ENCODE measurements around the gene GDPD5. TPM values are rescaled to one million over a fixed set of nuclear protein-coding genes. Genes with fewer than 3 reads are reported as not detected.

Gene GDPD5
- total and polyA plus RNA-seq, 9 donors = 3.8 to 15.8 (median 8.1) TPM

DNA sequence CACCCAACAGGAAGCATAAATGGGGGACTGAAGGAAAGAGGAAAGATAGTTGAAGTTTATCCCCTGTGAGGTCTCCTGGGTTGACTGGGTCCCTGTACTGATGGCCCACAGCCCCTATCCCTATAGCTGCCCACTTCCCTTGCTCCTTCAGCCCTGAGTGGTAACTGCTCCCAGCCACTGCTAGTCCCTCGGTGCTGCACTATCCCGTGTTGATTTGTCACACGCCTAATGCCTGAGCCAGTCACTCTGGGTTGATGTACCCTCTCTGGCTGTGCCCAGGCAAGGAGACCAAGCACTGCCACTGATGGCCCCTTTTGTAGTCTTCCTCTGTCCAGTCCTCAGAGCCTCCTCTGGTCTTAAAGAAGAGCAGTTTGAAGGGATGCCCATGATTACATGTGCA is 9.6 kb downstream of the GDPD5 start:
- Histone ChIP-seq H3K27ac (no peak overlapping the region), H3K27me3 (no peaks in the 10 kb centered on the region), H3K4me3 (no peak overlapping the region), H3K9me3 (no peaks in the 10 kb centered on the region), H3K4me1 (ENCODE audit: insufficient read depth) (no peaks in the 10 kb centered on the region), H3K36me3 (no peaks in the 10 kb centered on the region)
- 92 to 97% (median 96%) methylated on average over 3 of the region's 3 CpGs for WGBS, 3 donors
- no peak for DNase-seq
- no peak for TF ChIP-seq EP300 (IDR thresholded peaks at IDR 0.05)
- TF ChIP-seq POLR2A (IDR thresholded peaks at IDR 0.05) = no peak
- TF ChIP-seq, protein P1, sequence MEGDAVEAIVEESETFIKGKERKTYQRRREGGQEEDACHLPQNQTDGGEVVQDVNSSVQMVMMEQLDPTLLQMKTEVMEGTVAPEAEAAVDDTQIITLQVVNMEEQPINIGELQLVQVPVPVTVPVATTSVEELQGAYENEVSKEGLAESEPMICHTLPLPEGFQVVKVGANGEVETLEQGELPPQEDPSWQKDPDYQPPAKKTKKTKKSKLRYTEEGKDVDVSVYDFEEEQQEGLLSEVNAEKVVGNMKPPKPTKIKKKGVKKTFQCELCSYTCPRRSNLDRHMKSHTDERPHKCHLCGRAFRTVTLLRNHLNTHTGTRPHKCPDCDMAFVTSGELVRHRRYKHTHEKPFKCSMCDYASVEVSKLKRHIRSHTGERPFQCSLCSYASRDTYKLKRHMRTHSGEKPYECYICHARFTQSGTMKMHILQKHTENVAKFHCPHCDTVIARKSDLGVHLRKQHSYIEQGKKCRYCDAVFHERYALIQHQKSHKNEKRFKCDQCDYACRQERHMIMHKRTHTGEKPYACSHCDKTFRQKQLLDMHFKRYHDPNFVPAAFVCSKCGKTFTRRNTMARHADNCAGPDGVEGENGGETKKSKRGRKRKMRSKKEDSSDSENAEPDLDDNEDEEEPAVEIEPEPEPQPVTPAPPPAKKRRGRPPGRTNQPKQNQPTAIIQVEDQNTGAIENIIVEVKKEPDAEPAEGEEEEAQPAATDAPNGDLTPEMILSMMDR (IDR thresholded peaks at IDR 0.05) = no peak
- intact Hi-C loops (cut with DNase I) = no loop called here

DNA sequence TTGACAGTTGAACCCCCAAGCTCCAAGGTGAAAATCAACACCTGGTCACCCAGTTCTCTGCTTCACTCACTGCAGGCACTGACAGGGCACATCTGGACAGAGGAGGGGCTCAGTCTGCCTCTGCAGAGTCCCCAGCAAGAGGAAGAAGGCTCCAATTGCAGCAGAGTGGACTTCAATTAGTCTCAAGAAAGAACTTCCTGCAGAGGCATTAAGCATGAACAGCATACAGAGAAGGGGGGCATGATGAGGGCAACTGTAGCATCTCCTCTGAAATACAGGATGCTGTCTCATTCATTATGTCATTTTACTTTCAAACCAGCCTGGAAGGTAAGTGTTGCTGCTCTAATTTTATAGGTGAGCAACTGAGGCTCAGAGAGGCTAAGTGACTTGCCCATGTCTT is 11.1 kb downstream of the GDPD5 start:
- no peak overlapping the region for H3K27ac ChIP-seq
- no peaks in the 10 kb centered on the region for H3K4me1 ChIP-seq (ENCODE audit: insufficient read depth)
- H3K4me3 ChIP-seq = no peak overlapping the region
- no peaks in the 10 kb centered on the region for H3K9me3 ChIP-seq
- no peaks in the 10 kb centered on the region for H3K27me3 ChIP-seq
- TF ChIP-seq POLR2A (IDR thresholded peaks at IDR 0.05) (no peak), EP300 (IDR thresholded peaks at IDR 0.05) (no peak)
- TF ChIP-seq, protein P1 (IDR thresholded peaks at IDR 0.05) = no peak
- no peaks in the 10 kb centered on the region for H3K36me3 ChIP-seq
- intact Hi-C loops (cut with DNase I) = no loop called here
- DNase-seq = no peak

GRCh38 chr11:75513250-75513649 is 12.5 kb downstream of the GDPD5 start:
- H3K27me3 ChIP-seq = no peaks in the 10 kb centered on the region
- H3K4me3 ChIP-seq = no peak overlapping the region
- no peaks in the 10 kb centered on the region for H3K36me3 ChIP-seq
- no peaks in the 10 kb centered on the region for H3K4me1 ChIP-seq (ENCODE audit: insufficient read depth)
- DNase-seq = no peak
- 32 to 52% (median 41%) methylated on average over 5 of the region's 5 CpGs for WGBS, 3 donors
- intact Hi-C loops (cut with DNase I) = no loop called here
- no peaks in the 10 kb centered on the region for H3K9me3 ChIP-seq
- TF ChIP-seq, protein P1 (IDR thresholded peaks at IDR 0.05) = no peak
- TF ChIP-seq EP300 (IDR thresholded peaks at IDR 0.05) = no peak
- no peak for TF ChIP-seq POLR2A (IDR thresholded peaks at IDR 0.05)
- no peak overlapping the region for H3K27ac ChIP-seq

DNA sequence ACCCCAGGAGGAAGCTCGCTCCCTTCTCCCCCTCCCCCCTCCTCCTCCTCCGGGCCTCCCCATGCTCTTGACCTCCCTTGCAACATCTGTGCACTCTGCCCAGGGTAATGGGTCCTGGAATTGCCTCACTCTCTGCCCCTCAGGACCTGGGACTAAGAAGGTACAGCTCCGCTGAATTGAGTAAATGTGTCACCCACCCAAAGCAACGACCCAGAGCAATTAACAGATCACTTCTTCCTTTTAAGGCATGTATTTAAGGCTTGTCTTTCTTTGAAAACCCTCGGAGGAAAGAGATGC is 15.1 kb downstream of the GDPD5 start:
- H3K9me3 ChIP-seq = no peaks in the 10 kb centered on the region
- no peaks in the 10 kb centered on the region for H3K4me1 ChIP-seq (ENCODE audit: insufficient read depth)
- WGBS, 3 donors = 44 to 55% (median 46%) methylated on average over 5 of the region's 5 CpGs
- no peak overlapping the region for H3K27ac ChIP-seq
- intact Hi-C loops (cut with DNase I) = no loop called here
- DNase-seq = no peak
- TF ChIP-seq, protein P1 (IDR thresholded peaks at IDR 0.05) = no peak
- no peak for TF ChIP-seq POLR2A (IDR thresholded peaks at IDR 0.05)
- TF ChIP-seq EP300 (IDR thresholded peaks at IDR 0.05) = no peak
- H3K27me3 ChIP-seq = no peaks in the 10 kb centered on the region
- H3K36me3 ChIP-seq = no peaks in the 10 kb centered on the region
- H3K4me3 ChIP-seq = no peak overlapping the region

Measured in ovary (tissue), 9 donors.